HEK293 (cell line): ENCODE results near the gene TMEM185A.
"Not testable (repeated sequence)": the region's sequence is repeated elsewhere in the genome, so short reads cannot be mapped to it uniquely, and the experiment has no call there.

Source experiments
- HOXA7 ChIP-seq: sonication (generic); formaldehyde crosslinking; IDR thresholded peaks from 2 replicates; pipeline ENCODE4 v1.8.1; 2022; ENCODE audit warnings: missing genetic modification reagents, borderline replicate concordance
- KLF8 ChIP-seq: fragments of 450-650 bp; formaldehyde crosslinking; IDR thresholded peaks from 2 replicates; pipeline ENCODE4 v1.5.1; 2016; ENCODE audit warnings: missing biosample characterization, missing genetic modification characterization
- KLF9 ChIP-seq: fragments of 450-650 bp; formaldehyde crosslinking; IDR thresholded peaks from 2 replicates; pipeline ENCODE4 v1.5.1; 2016; ENCODE audit warnings: missing biosample characterization, missing genetic modification characterization, low read depth
- YY1 ChIP-seq: fragments of 450-650 bp; formaldehyde crosslinking; IDR thresholded peaks from 2 replicates; pipeline ENCODE4 v1.5.1; 2018; ENCODE audit warnings: missing biosample characterization, missing genetic modification characterization
- ZNF155 ChIP-seq: fragments of 450-650 bp; formaldehyde crosslinking; IDR thresholded peaks from 2 replicates; pipeline ENCODE4 v1.5.1; 2016; ENCODE audit warnings: missing biosample characterization, missing genetic modification characterization
- ZNF239 ChIP-seq: fragments of 450-650 bp; formaldehyde crosslinking; IDR thresholded peaks from 2 replicates; pipeline ENCODE4 v1.5.1; 2016; ENCODE audit warnings: missing biosample characterization, missing genetic modification characterization
- ZNF274 ChIP-seq, 2 experiments: fragments of 200-500 bp in 1 of 2; fragments of 450-650 bp in 1 of 2; sonication (Bioruptor generic) in 1 of 2; formaldehyde crosslinking in 1 of 2; IDR thresholded peaks; 2 replicates each; pipeline versions ENCODE4 v1.5.1 to v1.6.1; 2014 to 2016; ENCODE audit warnings: borderline replicate concordance in 1 of 2, inconsistent platforms in 1 of 2, low read length in 1 of 2, missing biosample characterization in 1 of 2, missing genetic modification characterization in 1 of 2
- ZNF654 ChIP-seq: fragments of 450-650 bp; formaldehyde crosslinking; IDR thresholded peaks from 2 replicates; pipeline ENCODE4 v1.5.1; 2016; ENCODE audit warnings: low read depth, missing biosample characterization, missing genetic modification characterization
- ZNF792 ChIP-seq: fragments of 450-650 bp; formaldehyde crosslinking; IDR thresholded peaks from 2 replicates; pipeline ENCODE4 v1.5.1; 2016; ENCODE audit warnings: missing biosample characterization, missing genetic modification characterization
- TF ChIP-seq, protein P1 (sequence below): fragments of 450-650 bp; formaldehyde crosslinking; IDR thresholded peaks from 2 replicates; pipeline ENCODE4 v1.5.1; 2016; ENCODE audit warnings: missing biosample characterization, missing genetic modification characterization
- TF ChIP-seq, protein P2 (sequence below): fragments of 450-650 bp; formaldehyde crosslinking; IDR thresholded peaks from 2 replicates; pipeline ENCODE4 v1.5.1; 2016; ENCODE audit warnings: missing biosample characterization, missing genetic modification characterization
- TF ChIP-seq, protein P3 (sequence below): fragments of 450-650 bp; formaldehyde crosslinking; IDR thresholded peaks from 2 replicates; pipeline ENCODE4 v1.5.1; 2016; ENCODE audit warnings: missing biosample characterization, missing genetic modification characterization

DNA sequence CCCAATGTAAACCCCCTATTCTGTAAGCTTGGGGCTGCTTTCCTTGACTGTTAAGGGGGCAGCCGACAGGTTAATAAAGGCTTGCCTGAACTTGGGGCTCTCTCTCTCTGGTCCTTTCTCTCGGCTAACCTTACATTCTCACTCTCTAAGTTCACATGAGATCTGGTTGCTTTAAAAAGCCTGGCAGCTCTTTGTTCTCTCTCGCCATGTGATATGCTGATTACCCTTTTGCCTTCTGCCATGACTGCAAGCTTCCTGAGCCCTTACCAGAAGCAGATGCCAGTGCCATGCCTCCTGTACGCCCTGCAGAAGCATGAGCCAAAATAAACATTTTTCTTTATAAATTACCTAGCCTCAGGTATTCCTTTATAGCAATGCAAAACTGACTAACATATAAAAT, 76.3 kb downstream of the TMEM185A start:
- TF ChIP-seq, protein P1, sequence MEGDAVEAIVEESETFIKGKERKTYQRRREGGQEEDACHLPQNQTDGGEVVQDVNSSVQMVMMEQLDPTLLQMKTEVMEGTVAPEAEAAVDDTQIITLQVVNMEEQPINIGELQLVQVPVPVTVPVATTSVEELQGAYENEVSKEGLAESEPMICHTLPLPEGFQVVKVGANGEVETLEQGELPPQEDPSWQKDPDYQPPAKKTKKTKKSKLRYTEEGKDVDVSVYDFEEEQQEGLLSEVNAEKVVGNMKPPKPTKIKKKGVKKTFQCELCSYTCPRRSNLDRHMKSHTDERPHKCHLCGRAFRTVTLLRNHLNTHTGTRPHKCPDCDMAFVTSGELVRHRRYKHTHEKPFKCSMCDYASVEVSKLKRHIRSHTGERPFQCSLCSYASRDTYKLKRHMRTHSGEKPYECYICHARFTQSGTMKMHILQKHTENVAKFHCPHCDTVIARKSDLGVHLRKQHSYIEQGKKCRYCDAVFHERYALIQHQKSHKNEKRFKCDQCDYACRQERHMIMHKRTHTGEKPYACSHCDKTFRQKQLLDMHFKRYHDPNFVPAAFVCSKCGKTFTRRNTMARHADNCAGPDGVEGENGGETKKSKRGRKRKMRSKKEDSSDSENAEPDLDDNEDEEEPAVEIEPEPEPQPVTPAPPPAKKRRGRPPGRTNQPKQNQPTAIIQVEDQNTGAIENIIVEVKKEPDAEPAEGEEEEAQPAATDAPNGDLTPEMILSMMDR = not testable (repeated sequence)
- TF ChIP-seq, protein P2, sequence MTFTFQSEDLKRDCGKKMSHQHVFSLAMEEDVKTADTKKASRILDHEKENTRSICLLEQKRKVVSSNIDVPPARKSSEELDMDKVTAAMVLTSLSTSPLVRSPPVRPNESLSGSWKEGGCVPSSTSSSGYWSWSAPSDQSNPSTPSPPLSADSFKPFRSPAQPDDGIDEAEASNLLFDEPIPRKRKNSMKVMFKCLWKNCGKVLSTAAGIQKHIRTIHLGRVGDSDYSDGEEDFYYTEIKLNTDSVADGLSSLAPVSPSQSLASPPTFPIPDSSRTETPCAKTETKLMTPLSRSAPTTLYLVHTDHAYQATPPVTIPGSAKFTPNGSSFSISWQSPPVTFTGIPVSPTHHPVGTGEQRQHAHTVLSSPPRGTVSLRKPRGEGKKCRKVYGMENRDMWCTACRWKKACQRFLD (tag by site-specific recombination) = not testable (repeated sequence)
- not testable (repeated sequence) for TF ChIP-seq YY1 (tag by site-specific recombination); ZNF654 (tag by site-specific recombination); ZNF792 (tag by site-specific recombination); ZNF274 (IDR thresholded peaks at IDR 0.05; ENCODE audit: low read length); ZNF274 (tag by site-specific recombination; IDR thresholded peaks at IDR 0.05; ENCODE audit: borderline replicate concordance); KLF8 (tag by site-specific recombination); HOXA7 (CRISPR knock-in tag); KLF9 (tag by site-specific recombination); ZNF155 (tag by site-specific recombination); ZNF239 (tag by site-specific recombination)
- TF ChIP-seq, protein P3, sequence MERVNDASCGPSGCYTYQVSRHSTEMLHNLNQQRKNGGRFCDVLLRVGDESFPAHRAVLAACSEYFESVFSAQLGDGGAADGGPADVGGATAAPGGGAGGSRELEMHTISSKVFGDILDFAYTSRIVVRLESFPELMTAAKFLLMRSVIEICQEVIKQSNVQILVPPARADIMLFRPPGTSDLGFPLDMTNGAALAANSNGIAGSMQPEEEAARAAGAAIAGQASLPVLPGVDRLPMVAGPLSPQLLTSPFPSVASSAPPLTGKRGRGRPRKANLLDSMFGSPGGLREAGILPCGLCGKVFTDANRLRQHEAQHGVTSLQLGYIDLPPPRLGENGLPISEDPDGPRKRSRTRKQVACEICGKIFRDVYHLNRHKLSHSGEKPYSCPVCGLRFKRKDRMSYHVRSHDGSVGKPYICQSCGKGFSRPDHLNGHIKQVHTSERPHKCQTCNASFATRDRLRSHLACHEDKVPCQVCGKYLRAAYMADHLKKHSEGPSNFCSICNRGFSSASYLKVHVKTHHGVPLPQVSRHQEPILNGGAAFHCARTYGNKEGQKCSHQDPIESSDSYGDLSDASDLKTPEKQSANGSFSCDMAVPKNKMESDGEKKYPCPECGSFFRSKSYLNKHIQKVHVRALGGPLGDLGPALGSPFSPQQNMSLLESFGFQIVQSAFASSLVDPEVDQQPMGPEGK (tag by site-specific recombination) = not testable (repeated sequence)
